GM21367 (cell line): ENCODE results near the gene TBCEL.

Experiments
- ATAC-seq: cut with Tn5 transposase; IDR thresholded peaks from one replicate; pipeline ENCODE4 v1.9.1; 2021; ENCODE audit not compliant: unreplicated experiment

TBCEL gene

DNA sequence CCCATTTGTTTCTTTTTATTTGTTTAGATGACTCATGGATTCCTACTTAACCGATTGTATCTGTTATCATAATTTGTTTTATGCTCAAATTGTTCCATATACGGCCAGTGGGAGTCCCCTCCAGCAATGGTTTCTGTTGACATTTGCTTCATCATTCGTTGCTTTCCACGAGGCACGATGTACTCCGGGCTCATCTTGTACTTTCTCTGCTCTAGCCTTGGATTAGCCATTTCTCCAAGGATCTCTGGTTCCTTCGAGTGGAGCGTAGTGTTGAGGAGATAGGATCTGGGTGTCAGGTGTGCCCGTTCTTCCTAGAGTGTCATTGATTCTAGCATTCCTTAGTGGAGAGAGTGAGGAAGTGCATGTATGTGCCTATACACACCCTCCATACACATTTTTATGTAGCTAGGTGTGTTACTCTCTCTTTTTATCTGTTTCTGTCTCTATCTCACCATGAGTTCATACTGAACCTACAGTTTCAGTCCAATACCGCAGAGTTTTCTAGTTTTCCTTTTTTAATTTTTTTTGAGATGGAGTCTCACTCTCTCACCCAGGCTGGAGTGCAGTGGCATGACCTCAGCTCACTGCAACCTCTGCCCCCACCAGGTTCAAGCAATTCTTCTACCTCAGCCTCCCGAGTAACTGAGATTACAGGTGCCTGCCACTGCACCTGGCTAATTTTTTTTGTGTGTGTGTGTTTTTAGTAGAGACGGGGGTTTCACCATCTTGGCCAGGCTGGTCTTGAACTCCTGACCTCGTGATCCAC, 108.5 kb downstream of the TBCEL start:
- ATAC-seq: no peak

DNA sequence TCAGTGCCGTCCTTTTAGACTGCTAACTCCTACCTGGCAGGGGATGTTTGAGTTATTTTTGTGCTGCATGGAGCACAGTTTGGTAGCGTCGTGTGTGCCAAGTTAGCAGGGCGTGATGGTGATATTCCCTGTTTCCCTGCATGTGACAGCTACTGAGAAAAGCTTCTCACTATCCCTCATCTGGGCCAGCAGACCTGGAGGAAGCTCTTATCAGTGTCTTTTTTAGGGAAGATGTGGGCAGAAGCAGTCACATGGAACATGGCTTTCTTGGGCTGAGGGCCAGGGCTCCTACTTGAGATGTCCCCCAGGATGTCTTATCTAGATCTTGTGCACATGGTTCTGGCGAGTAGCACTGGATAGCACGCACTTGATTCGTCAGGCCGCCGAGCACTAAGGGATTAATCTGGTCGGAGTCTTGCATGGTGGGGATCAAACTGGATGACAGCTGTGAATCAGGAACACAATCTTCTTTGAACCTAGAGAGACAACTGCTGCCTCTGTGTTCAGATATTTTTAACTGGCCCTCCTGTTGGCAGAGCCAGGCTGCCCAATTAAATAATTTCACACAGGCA, 110.9 kb downstream of the TBCEL start:
- ATAC-seq: no peak

DNA sequence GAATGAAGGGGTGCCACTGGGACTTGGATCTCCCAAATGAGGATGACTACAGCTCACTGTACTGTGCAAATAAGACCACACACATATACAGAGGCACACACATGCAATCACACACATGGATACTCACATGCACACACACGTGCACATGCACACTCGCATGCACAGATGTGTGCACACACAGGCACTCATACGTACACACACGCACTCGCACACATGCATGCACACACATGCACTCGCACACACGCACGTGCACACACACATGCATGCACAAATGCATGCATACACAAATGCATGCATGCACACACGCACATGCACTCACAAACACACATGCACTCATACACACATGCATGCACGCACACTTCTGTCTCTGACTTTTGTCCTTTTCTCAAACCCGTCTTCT, 113.1 kb downstream of the TBCEL start:
- no peak for ATAC-seq

DNA sequence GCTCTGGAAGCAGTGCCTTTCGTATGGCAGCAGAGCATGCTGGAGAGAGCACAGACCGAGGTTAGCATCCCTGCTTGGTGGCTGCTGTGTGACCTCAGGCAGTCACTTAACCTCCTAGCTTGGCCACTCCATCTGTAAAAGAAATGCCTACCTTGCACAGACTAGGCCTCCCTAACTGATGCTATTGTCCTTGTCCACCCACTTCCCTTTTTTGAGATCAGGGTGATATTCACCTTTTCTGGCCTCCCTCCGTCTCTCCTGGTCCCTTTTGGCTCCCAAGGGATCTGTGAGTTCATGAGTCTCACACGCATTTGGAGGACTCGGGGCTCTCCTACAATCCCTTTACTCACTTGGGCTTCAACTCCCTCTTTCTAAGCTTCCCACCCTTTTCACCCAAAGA, 114.4 kb downstream of the TBCEL start:
- no peak for ATAC-seq

DNA sequence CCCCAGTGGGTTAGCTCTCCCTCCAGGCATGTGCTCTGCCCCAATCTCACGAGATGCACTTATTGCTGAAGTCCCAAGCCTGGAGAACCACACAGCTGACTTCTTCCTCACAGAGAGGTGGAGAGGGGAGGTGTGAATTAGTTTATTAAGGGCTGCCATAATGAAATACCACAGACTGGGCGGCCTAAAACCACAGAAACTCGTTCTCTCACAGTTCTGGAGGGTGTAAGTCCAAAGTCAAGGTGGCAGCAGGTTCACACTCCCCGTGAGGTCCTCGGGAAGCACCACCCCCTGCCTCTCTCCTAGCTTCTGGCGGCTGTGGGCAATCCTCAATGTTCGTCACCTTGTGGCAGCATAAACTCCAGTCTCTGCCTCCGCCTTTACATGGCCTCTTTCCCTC, 116.5 kb downstream of the TBCEL start:
- ATAC-seq: no peak
